ENCODE results near the gene RCCD1. TPM values are rescaled to one million over a fixed set of nuclear protein-coding genes. Genes with fewer than 3 reads are reported as not detected.

Gene RCCD1
- total and polyA plus RNA-seq, 9 of the 15 experiments (the other 6 are each of a cell fraction or from before 2014, with no cell fraction given) = 11.1 to 51.4 (median 24.7) TPM

- TF ChIP-seq, protein P1, sequence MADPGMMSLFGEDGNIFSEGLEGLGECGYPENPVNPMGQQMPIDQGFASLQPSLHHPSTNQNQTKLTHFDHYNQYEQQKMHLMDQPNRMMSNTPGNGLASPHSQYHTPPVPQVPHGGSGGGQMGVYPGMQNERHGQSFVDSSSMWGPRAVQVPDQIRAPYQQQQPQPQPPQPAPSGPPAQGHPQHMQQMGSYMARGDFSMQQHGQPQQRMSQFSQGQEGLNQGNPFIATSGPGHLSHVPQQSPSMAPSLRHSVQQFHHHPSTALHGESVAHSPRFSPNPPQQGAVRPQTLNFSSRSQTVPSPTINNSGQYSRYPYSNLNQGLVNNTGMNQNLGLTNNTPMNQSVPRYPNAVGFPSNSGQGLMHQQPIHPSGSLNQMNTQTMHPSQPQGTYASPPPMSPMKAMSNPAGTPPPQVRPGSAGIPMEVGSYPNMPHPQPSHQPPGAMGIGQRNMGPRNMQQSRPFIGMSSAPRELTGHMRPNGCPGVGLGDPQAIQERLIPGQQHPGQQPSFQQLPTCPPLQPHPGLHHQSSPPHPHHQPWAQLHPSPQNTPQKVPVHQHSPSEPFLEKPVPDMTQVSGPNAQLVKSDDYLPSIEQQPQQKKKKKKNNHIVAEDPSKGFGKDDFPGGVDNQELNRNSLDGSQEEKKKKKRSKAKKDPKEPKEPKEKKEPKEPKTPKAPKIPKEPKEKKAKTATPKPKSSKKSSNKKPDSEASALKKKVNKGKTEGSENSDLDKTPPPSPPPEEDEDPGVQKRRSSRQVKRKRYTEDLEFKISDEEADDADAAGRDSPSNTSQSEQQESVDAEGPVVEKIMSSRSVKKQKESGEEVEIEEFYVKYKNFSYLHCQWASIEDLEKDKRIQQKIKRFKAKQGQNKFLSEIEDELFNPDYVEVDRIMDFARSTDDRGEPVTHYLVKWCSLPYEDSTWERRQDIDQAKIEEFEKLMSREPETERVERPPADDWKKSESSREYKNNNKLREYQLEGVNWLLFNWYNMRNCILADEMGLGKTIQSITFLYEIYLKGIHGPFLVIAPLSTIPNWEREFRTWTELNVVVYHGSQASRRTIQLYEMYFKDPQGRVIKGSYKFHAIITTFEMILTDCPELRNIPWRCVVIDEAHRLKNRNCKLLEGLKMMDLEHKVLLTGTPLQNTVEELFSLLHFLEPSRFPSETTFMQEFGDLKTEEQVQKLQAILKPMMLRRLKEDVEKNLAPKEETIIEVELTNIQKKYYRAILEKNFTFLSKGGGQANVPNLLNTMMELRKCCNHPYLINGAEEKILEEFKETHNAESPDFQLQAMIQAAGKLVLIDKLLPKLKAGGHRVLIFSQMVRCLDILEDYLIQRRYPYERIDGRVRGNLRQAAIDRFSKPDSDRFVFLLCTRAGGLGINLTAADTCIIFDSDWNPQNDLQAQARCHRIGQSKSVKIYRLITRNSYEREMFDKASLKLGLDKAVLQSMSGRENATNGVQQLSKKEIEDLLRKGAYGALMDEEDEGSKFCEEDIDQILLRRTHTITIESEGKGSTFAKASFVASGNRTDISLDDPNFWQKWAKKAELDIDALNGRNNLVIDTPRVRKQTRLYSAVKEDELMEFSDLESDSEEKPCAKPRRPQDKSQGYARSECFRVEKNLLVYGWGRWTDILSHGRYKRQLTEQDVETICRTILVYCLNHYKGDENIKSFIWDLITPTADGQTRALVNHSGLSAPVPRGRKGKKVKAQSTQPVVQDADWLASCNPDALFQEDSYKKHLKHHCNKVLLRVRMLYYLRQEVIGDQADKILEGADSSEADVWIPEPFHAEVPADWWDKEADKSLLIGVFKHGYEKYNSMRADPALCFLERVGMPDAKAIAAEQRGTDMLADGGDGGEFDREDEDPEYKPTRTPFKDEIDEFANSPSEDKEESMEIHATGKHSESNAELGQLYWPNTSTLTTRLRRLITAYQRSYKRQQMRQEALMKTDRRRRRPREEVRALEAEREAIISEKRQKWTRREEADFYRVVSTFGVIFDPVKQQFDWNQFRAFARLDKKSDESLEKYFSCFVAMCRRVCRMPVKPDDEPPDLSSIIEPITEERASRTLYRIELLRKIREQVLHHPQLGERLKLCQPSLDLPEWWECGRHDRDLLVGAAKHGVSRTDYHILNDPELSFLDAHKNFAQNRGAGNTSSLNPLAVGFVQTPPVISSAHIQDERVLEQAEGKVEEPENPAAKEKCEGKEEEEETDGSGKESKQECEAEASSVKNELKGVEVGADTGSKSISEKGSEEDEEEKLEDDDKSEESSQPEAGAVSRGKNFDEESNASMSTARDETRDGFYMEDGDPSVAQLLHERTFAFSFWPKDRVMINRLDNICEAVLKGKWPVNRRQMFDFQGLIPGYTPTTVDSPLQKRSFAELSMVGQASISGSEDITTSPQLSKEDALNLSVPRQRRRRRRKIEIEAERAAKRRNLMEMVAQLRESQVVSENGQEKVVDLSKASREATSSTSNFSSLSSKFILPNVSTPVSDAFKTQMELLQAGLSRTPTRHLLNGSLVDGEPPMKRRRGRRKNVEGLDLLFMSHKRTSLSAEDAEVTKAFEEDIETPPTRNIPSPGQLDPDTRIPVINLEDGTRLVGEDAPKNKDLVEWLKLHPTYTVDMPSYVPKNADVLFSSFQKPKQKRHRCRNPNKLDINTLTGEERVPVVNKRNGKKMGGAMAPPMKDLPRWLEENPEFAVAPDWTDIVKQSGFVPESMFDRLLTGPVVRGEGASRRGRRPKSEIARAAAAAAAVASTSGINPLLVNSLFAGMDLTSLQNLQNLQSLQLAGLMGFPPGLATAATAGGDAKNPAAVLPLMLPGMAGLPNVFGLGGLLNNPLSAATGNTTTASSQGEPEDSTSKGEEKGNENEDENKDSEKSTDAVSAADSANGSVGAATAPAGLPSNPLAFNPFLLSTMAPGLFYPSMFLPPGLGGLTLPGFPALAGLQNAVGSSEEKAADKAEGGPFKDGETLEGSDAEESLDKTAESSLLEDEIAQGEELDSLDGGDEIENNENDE (IDR thresholded peaks at IDR 0.05; ENCODE audit: low read depth, low read length) = no peak
Observed at GRCh38 chr15:90930861-90931574, 23.7 kb upstream of the RCCD1 start (continued).

Measured in K562 (cell line).